Hematopoietic multipotent progenitor cell treated with erythropoietin and hydrocortisone succinate and interleukin-3 and kit ligand, for 4 days (in vitro differentiated cells): ENCODE data around the gene PTK6.
A peak's percentile ranks its signal among the peaks of the same experiment; 100 is the strongest.

ENCODE experiments used
- DNase-seq: peaks from one replicate; pipeline ENCODE4 v3.0.0-alpha.2; 2015

Gene PTK6

GRCh38 chr20:63556873-63557478 lies 19.8 kb upstream of the PTK6 start:
- no peak for DNase-seq

GRCh38 chr20:63555661-63556381 lies 18.6 kb upstream of the PTK6 start:
- DNase-seq: no peak

GRCh38 chr20:63554361-63555278 lies 17.4 kb upstream of the PTK6 start:
- no peak for DNase-seq

GRCh38 chr20:63553933-63554290 lies 16.7 kb upstream of the PTK6 start, which contains the start of gene FNDC11:
TSS of gene FNDC11 (plus strand) at chr20:63554159. CDS start at chr20:63555664, 1,505 bp downstream.
- peak; percentile 69 for DNase-seq

GRCh38 chr20:63553251-63553932 lies 16.2 kb upstream of the PTK6 start:
- DNase-seq: peak; percentile 90

GRCh38 chr20:63552481-63553249 lies 15.5 kb upstream of the PTK6 start:
- DNase-seq: peak; percentile 92

- no peak for DNase-seq
These were observed 13.9 kb upstream of the PTK6 start for GRCh38 chr20:63551068-63551467.

GRCh38 chr20:63549679-63550282 lies 12.6 kb upstream of the PTK6 start:
- no peak for DNase-seq

GRCh38 chr20:63549019-63549418 lies 11.8 kb upstream of the PTK6 start:
- DNase-seq: no peak

GRCh38 chr20:63548542-63548941 lies 11.4 kb upstream of the PTK6 start:
- no peak for DNase-seq

- peak; percentile 43 for DNase-seq
These were observed 10.7 kb upstream of the PTK6 start, which contains the start of gene SRMS for GRCh38 chr20:63547725-63548480. TSS of gene SRMS (minus strand) at chr20:63547749. CDS start at chr20:63547463, 286 bp downstream.

- no peak for DNase-seq
These were observed 10.0 kb upstream of the PTK6 start for GRCh38 chr20:63546956-63547724.

- DNase-seq: no peak
These were observed 9.2 kb upstream of the PTK6 start for GRCh38 chr20:63546256-63546955.

GRCh38 chr20:63545814-63546213 lies 8.6 kb upstream of the PTK6 start:
- DNase-seq: no peak

- DNase-seq: no peak
These were observed 7.9 kb upstream of the PTK6 start for GRCh38 chr20:63544958-63545516.

- no peak for DNase-seq
These were observed 7.2 kb upstream of the PTK6 start for GRCh38 chr20:63544241-63544957.

- DNase-seq: no peak
These were observed 6.6 kb upstream of the PTK6 start for GRCh38 chr20:63543733-63544132.

- DNase-seq: no peak
These were observed 6.0 kb upstream of the PTK6 start for GRCh38 chr20:63543131-63543530.
